Hematopoietic multipotent progenitor cell treated with erythropoietin and hydrocortisone succinate and interleukin-3 and kit ligand, for 15 days (in vitro differentiated cells): ENCODE results near the gene ATG101.

Source experiments
- DNase-seq: peaks from one replicate; pipeline ENCODE4 v3.0.0-alpha.2; 2015; ENCODE audit warnings: low spot score

Gene ATG101

GRCh38 chr12:52069327-52070184 lies at the start of gene ATG101:
TSS of gene ATG101 (plus strand) at chr12:52069978. CDS start at chr12:52073651, 3,673 bp downstream.
- DNase-seq = peak; percentile 93

- DNase-seq = no peak
These were observed 49.0 kb upstream of the ATG101 start for GRCh38 chr12:52020539-52021336.

GRCh38 chr12:52022841-52023181 lies 47.0 kb upstream of the ATG101 start:
- no peak for DNase-seq

- peak; percentile 85 for DNase-seq
These were observed 46.4 kb upstream of the ATG101 start for GRCh38 chr12:52023182-52023975.

- no peak for DNase-seq
These were observed 45.6 kb upstream of the ATG101 start for GRCh38 chr12:52023976-52024688.

- DNase-seq = peak; percentile 40
These were observed 44.9 kb upstream of the ATG101 start for GRCh38 chr12:52024845-52025230.

GRCh38 chr12:52026263-52026662 lies 43.5 kb upstream of the ATG101 start:
- no peak for DNase-seq

GRCh38 chr12:52027085-52027843 lies 42.5 kb upstream of the ATG101 start:
- no peak for DNase-seq

- no peak for DNase-seq
These were observed 40.1 kb upstream of the ATG101 start for GRCh38 chr12:52029685-52030084.

GRCh38 chr12:52032446-52032803 lies 37.4 kb upstream of the ATG101 start:
- DNase-seq = no peak

- DNase-seq = peak; percentile 75
These were observed 36.9 kb upstream of the ATG101 start for GRCh38 chr12:52032804-52033445.

- DNase-seq = no peak
These were observed 36.2 kb upstream of the ATG101 start for GRCh38 chr12:52033446-52034140.

- no peak for DNase-seq
These were observed 34.6 kb upstream of the ATG101 start for GRCh38 chr12:52035190-52035589.

GRCh38 chr12:52035926-52036325 lies 33.9 kb upstream of the ATG101 start:
- no peak for DNase-seq

- no peak for DNase-seq
These were observed 33.1 kb upstream of the ATG101 start for GRCh38 chr12:52036587-52037171.

- no peak for DNase-seq
These were observed 32.4 kb upstream of the ATG101 start for GRCh38 chr12:52037248-52037861.

GRCh38 chr12:52038447-52038846 lies 31.3 kb upstream of the ATG101 start:
- no peak for DNase-seq

- no peak for DNase-seq
These were observed 28.7 kb upstream of the ATG101 start for GRCh38 chr12:52041035-52041434.

- no peak for DNase-seq
These were observed 28.1 kb upstream of the ATG101 start for GRCh38 chr12:52041695-52042123.
